ENCODE results near the gene ADCY1.

The ADCY1 gene

DNA sequence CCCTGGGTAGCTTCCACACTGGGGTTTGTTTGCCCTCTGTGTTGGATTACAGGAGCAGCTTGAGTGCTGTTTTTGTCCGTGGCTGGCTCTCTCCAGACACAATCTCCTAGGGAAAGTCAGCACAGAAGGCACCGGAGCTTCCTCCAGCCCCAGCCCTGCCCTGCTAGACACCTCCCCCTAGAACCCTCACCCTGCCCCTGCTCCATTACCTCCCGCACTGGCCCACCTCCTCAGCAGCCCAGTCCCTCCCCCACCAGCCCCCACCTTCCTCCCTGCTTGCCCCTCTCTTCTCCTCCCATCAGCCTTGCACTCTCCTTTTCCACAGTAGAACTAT is 130.5 kb downstream of the ADCY1 start:
- H3K4me3 ChIP-seq (ENCODE audit: low read depth, low read length): no peak overlapping the region
- DNase-seq (ENCODE audit: low read depth, low spot score): no peak
- ChIA-PET CTCF (no interaction called here), POLR2A (no interaction called here)
- TF ChIP-seq, protein P1, sequence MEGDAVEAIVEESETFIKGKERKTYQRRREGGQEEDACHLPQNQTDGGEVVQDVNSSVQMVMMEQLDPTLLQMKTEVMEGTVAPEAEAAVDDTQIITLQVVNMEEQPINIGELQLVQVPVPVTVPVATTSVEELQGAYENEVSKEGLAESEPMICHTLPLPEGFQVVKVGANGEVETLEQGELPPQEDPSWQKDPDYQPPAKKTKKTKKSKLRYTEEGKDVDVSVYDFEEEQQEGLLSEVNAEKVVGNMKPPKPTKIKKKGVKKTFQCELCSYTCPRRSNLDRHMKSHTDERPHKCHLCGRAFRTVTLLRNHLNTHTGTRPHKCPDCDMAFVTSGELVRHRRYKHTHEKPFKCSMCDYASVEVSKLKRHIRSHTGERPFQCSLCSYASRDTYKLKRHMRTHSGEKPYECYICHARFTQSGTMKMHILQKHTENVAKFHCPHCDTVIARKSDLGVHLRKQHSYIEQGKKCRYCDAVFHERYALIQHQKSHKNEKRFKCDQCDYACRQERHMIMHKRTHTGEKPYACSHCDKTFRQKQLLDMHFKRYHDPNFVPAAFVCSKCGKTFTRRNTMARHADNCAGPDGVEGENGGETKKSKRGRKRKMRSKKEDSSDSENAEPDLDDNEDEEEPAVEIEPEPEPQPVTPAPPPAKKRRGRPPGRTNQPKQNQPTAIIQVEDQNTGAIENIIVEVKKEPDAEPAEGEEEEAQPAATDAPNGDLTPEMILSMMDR (IDR thresholded peaks at IDR 0.05; ENCODE audit: insufficient read depth, low read length, missing control alignments): no peak

DNA sequence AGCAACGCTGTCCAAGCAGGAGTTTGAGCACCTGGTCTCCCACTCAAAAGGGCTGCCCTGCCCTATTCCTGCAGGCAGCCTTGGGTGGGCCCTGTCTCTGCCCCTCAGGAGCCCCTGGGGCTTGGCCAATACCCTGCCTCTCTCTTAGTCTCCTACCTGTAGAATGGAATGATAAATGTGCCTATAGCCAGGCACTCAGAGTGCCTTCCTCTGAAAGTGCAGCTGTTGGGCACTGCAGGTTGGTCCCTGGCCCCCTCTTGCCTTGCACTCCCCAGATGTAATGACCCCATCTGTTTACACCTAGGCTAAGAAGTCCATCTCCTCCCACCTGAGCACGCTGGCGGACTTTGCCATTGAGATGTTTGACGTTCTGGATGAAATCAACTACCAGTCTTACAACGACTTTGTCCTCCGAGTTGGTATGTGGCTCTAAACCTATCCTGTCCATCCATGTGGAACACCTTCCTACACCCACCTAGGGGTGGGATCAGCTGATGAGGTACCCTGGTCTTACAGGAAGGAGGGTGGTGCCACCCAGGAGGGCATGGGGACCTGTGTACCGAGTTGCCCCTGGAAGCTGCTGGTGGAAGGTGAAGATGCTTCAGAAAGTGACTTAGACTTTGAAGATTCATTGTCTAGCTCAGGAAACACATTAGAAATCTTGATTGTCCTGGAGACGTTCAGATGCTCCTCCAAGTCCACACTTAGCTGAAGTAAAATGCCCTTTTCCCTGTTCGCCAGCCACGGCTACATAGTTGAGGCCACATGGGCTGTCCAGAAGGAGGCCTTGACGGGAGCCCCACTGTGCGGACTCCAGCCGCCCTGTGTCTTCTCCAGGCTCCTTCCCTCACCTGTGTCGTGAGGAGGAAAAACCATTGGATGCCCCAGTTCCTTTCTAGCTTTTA is 134.1 kb downstream of the ADCY1 start:
- POLR2A ChIA-PET: no interaction called here
- DNase-seq (ENCODE audit: low read depth, low spot score): no peak
- TF ChIP-seq, protein P1 (IDR thresholded peaks at IDR 0.05; ENCODE audit: insufficient read depth, low read length, missing control alignments): no peak
- H3K4me3 ChIP-seq (ENCODE audit: low read depth, low read length): no peak overlapping the region
- CTCF ChIA-PET: interaction anchor here (1.1 kb wide), 1 partner anchor 11 kb away, joined by 3 read pairs; no protein-coding TSS in a partner anchor

DNA sequence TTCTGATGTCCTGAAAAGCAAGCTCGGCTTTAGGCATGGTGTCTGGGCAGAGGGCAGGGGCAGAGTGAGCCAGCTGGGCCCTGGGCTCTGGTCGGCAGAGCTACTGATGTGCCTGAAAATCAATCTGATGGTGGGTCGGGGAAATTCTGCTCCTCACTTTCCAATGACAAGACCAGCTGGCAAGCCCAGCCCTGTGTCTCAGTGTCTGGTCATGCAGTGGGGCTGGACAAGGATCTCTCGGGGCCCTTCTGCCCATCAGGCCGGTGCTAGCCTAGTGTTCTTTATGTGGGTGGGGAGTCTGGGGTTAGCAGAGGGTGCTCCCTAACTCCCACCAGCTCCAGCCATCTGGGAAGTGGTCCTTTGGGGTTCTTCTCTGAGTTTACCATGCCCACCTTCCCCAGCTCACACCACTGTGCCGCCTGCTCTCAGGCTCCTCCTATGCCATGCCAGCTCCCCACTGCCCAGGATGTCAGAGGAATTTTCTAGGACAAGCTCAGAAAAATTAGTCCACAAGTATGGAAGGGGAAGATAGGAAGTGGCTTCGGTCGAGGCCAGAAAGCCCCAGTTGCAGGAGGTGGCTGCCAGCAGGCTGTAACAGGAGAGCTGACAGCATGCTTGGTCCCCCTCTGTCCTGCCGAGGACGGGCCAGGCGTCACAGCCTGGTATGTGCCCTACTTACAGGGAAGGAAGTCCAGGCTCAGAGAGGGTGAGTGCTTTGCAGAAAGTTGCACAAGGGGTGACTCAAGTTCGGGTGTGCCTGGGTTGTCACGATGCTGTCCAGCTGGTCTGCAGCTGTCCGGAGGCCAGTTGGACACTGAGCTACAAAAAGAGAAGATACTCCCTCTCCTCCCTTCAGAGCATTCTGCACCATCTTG is 135.2 kb downstream of the ADCY1 start:
- DNase-seq (ENCODE audit: low read depth, low spot score): no peak
- ChIA-PET POLR2A (no interaction called here), CTCF (interaction anchor here (1.0 kb wide), 1 partner anchor 46 kb away, joined by 3 read pairs; no protein-coding TSS in a partner anchor)
- no peak overlapping the region for H3K4me3 ChIP-seq (ENCODE audit: low read depth, low read length)
- TF ChIP-seq, protein P1 (IDR thresholded peaks at IDR 0.05; ENCODE audit: insufficient read depth, low read length, missing control alignments): no peak

DNA sequence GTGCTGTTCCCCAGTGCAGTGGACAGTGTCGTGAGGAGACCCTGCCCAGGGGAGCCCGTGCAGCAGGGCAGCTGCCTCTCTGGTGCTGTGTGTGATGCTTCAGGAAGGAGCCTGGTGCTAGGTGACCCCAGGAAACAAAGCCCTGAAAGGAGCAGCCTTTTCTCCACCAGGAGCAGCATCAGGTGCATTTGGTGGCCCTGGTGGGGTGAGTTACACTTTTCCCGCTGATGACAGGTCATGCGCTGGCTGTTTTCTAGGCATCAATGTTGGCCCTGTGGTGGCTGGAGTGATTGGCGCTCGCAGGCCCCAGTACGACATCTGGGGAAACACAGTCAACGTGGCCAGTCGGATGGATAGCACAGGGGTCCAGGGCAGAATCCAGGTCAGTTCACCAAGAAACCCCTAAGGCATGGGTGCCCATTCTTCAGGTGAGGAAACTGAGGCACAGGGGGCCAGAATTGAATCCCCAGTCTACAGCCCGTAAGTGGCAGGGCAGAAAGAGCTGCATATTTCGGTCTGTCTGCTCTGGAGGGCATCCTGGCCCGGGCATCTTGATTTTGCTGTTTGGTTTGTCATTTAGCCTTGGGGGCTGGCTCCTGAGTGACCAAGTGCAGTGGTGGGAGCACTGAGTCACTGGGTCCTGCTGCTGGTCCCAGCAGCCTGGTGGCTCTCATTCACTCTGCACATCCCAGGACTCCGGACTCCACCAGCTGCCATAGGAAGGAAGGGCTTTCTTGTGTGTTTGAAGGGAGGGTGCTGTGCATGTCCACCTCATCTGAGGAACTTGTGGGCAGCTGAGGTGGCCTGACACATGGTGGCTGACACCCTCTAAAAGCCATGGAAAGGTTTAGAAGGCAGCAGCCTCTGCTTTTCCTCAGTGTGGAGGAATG is 136.3 kb downstream of the ADCY1 start:
- no peak for DNase-seq (ENCODE audit: low read depth, low spot score)
- TF ChIP-seq, protein P1 (IDR thresholded peaks at IDR 0.05; ENCODE audit: insufficient read depth, low read length, missing control alignments): no peak
- ChIA-PET CTCF (no interaction called here), POLR2A (no interaction called here)
- no peak overlapping the region for H3K4me3 ChIP-seq (ENCODE audit: low read depth, low read length)

DNA sequence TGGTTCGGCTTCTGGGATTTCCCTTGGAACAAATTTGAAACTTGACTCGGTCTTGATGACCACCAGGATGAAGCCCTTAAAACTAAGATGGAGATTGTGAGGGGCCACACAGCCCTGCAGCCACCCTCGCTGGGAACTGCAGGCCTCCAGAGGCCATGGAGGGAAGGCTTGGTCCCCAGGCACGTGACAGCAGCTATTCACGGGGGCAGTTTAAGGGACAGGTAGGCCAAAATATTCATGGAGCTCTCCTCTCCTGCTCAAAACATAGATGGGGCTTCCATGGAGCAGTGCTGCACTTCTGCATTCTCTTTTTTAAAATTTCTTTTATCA is 137.0 kb downstream of the ADCY1 start:
- ChIA-PET CTCF (no interaction called here), POLR2A (no interaction called here)
- DNase-seq (ENCODE audit: low read depth, low spot score): no peak
- TF ChIP-seq, protein P1 (IDR thresholded peaks at IDR 0.05; ENCODE audit: insufficient read depth, low read length, missing control alignments): no peak
- no peak overlapping the region for H3K4me3 ChIP-seq (ENCODE audit: low read depth, low read length)

All from AG04449 (cell line).